Measurements from ENCODE around the gene RHOB. TPM values are rescaled to one million over a fixed set of nuclear protein-coding genes. Genes with fewer than 3 reads are reported as not detected.

RHOB gene
- total and polyA plus RNA-seq, 4 donors, result 82.6 to 634 (median 160) TPM

GRCh38 chr2:20421988-20422370 lies 24.9 kb upstream of the RHOB start:
- no peaks in the 10 kb centered on the region for H3K27me3 ChIP-seq (ENCODE audit: control insufficient read depth in 4 of 4, insufficient read depth in 4 of 4, low read length in 3 of 4)
- peak; percentile 46 to 57 for TF ChIP-seq JUND (IDR thresholded peaks at IDR 0.05)
- TF ChIP-seq REST (IDR thresholded peaks at IDR 0.05), result no peak
- TF ChIP-seq, protein P1, sequence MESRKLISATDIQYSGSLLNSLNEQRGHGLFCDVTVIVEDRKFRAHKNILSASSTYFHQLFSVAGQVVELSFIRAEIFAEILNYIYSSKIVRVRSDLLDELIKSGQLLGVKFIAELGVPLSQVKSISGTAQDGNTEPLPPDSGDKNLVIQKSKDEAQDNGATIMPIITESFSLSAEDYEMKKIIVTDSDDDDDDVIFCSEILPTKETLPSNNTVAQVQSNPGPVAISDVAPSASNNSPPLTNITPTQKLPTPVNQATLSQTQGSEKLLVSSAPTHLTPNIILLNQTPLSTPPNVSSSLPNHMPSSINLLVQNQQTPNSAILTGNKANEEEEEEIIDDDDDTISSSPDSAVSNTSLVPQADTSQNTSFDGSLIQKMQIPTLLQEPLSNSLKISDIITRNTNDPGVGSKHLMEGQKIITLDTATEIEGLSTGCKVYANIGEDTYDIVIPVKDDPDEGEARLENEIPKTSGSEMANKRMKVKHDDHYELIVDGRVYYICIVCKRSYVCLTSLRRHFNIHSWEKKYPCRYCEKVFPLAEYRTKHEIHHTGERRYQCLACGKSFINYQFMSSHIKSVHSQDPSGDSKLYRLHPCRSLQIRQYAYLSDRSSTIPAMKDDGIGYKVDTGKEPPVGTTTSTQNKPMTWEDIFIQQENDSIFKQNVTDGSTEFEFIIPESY (IDR thresholded peaks at IDR 0.05), result peak; percentile 49
- peak; percentile 96 for TF ChIP-seq MAX (IDR thresholded peaks at IDR 0.05)
- no peak for TF ChIP-seq GABPA (IDR thresholded peaks at IDR 0.05 in 1 of 2, conservative IDR thresholded peaks at IDR 0.05 in 1 of 2)
- TF ChIP-seq TAF1 (conservative IDR thresholded peaks at IDR 0.05), result no peak
- TF ChIP-seq RAD21 (IDR thresholded peaks at IDR 0.05), result peak; percentile 28 to 68
- TF ChIP-seq NR2F2 (IDR thresholded peaks at IDR 0.05), result peak; percentile 80
- TF ChIP-seq HNF4A (conservative IDR thresholded peaks at IDR 0.05), result peak; percentile 65 to 86
- TF ChIP-seq RXRA (IDR thresholded peaks at IDR 0.05), result peak; percentile 89 to 95
- peak; percentile 52 for TF ChIP-seq YY1 (IDR thresholded peaks at IDR 0.05)
- TF ChIP-seq HNF4G (IDR thresholded peaks at IDR 0.05), result peak; percentile 18
- peak in 1 of 2 donors; percentile 28 for TF ChIP-seq EGR1 (IDR thresholded peaks at IDR 0.05; ENCODE audit: low read depth in 2 of 2)
- TF ChIP-seq SP1 (IDR thresholded peaks at IDR 0.05), result peak; percentile 84
- TF ChIP-seq ATF3 (IDR thresholded peaks at IDR 0.05), result no peak
- peak; percentile 24 for TF ChIP-seq FOXA1 (IDR thresholded peaks at IDR 0.05)
- peak; percentile 34 for TF ChIP-seq FOXA2 (IDR thresholded peaks at IDR 0.05)
- no peak for TF ChIP-seq CTCF (IDR thresholded peaks at IDR 0.05; ENCODE audit: low read depth, low read length, missing input control)

More at GRCh38 chr2:20421988-20422370, 24.9 kb upstream of the RHOB start:
- H3K36me3 ChIP-seq (ENCODE audit: control insufficient read depth in 4 of 4, insufficient read depth in 3 of 4, low read depth in 1 of 4, low read length in 3 of 4), result no peaks in the 10 kb centered on the region
- WGBS, result 26% methylated on average over 7 of the region's 7 CpGs
- H3K9me3 ChIP-seq (ENCODE audit: control insufficient read depth in 4 of 4, low read length in 3 of 4), result no peaks in the 10 kb centered on the region
- peaks cover 12 to 38% (median 34%) of the 10 kb centered on the region in 4 donors for H3K4me1 ChIP-seq (ENCODE audit: control insufficient read depth in 4 of 4, insufficient read depth in 4 of 4, low read length in 3 of 4)
- DNase-seq (ENCODE audit: low spot score), result peak; percentile 31
- no peak overlapping the region for H3K9ac ChIP-seq (ENCODE audit: low read depth in 1 of 2, low read length in 2 of 2)
- H3K27ac ChIP-seq (ENCODE audit: low read depth in 1 of 2, low read length in 2 of 2), result peak overlapping the region; percentile 3 to 11
- H3K4me3 ChIP-seq (ENCODE audit: low read depth in 1 of 3, low read length in 3 of 3), result no peak overlapping the region

Data from liver (tissue), 9 donors.